Dermis microvascular lymphatic vessel endothelial cell (primary cell): ENCODE measurements around the gene RCHY1. TPM values are rescaled to one million over a fixed set of nuclear protein-coding genes. Genes with fewer than 3 reads are reported as not detected.

Experiments
- total RNA-seq: library from RNA; depleted of rRNA; stranded (reverse); fragments of >200 nt; gene quantifications from 2 replicates; pipeline ENCODE4 v1.2.1, GENCODE V29; 2014

The RCHY1 gene
- total RNA-seq, 1 donor from 2014 or later: 37.4 TPM

Other genes starting within 250 kb of the RCHY1 start
- gene THAP6, start 70 bp upstream of the RCHY1 start, total RNA-seq: 4.0 and 4.7 TPM in 2 replicates
- gene ODAPH, start 41.7 kb upstream of the RCHY1 start, total RNA-seq: not detected in 2 replicates
- gene CDKL2, start 116.1 kb upstream of the RCHY1 start, total RNA-seq: 0.13 TPM in 2 replicates
- 173 and 174 TPM in 2 replicates for gene G3BP2, start 159.0 kb upstream of the RCHY1 start, total RNA-seq
- gene USO1, start 210.2 kb upstream of the RCHY1 start, total RNA-seq: 66.4 and 68.9 TPM in 2 replicates